HG02678 (cell line): ENCODE results near the gene SURF4.
"Not testable (repeated sequence)": the region's sequence is repeated elsewhere in the genome, so short reads cannot be mapped to it uniquely, and the experiment has no call there.

Source experiments
- ATAC-seq: cut with Tn5 transposase; IDR thresholded peaks from one replicate; pipeline ENCODE4 v1.9.1; 2021; ENCODE audit warnings: mild to moderate bottlenecking, moderate library complexity; ENCODE audit not compliant: unreplicated experiment

SURF4 gene

GRCh38 chr9:133397895-133398294 is 22.0 kb upstream of the SURF4 start:
- ATAC-seq, result no peak

GRCh38 chr9:133397370-133397769 is 21.5 kb upstream of the SURF4 start:
- no peak for ATAC-seq

GRCh38 chr9:133396952-133397351 is 21.1 kb upstream of the SURF4 start:
- no peak for ATAC-seq

DNA sequence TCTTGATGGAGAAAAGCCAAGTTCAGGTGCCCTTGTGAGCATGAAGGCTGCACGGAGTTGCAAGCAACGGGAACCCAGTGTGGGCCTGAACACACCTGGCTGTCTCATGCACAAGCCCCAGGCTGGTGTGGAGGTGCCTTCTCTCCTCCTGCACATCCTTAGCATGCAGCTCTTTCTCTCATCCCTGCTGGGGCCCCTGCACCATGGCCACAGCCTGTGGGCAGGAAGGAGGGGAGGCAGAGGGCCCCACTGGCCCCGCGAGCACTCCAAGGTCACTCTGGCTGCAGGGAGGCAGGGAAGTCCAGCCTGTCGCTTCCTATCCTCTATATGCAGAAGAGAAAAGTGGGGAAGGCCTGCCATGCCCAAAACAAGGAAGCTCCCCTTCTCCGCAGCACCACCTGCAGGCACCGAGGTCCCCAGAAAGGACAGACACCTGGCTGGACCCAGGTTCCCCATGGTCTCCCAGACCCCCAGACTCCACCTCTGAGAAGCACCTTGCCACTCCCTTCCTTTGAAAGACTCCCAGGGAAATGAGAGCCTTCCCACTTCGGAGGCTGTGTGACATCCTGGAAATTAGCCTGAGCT is 18.9 kb upstream of the SURF4 start:
- no peak for ATAC-seq

DNA sequence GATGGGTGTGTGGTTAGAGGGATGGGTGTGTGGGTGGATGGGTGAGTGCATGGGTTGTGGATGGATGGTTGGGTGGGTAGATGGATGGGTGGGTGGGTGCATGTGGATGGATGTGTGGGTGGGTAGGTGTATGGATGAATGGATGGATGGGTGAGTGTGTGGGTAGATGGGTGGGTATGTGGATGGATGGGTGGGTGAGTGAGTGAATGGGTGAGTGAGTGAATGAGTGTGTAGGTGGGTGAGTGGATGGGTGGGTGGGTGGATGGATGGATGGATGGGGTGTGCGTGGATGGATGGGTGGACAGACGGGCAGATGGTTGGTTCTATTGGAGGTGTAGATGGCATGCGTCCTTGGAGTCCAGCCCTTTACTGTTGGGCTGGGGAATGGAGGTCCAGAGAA is 17.5 kb upstream of the SURF4 start:
- no peak for ATAC-seq

DNA sequence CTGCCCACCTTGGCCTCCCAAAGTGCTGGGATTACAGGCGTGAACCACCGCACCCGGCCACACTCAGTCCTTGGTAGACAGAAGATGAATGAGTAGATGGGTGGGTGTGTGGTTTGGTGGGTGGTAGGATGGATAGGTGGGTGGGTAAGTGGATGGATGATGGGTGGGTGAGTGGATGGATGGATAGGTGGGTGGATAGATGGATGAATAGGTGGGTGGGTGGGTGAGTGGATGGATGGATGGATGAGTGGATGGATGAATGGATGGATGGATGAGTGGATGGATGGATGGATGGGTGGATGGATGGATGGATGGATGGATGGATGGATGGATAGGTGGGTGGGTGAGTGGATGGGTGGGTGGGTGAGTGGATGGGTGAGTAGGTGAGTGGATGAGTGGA is 16.4 kb upstream of the SURF4 start:
- not testable (repeated sequence) for ATAC-seq

- ATAC-seq, result not testable (repeated sequence)
Measured at GRCh38 chr9:133391449-133391848, 15.6 kb upstream of the SURF4 start.

DNA sequence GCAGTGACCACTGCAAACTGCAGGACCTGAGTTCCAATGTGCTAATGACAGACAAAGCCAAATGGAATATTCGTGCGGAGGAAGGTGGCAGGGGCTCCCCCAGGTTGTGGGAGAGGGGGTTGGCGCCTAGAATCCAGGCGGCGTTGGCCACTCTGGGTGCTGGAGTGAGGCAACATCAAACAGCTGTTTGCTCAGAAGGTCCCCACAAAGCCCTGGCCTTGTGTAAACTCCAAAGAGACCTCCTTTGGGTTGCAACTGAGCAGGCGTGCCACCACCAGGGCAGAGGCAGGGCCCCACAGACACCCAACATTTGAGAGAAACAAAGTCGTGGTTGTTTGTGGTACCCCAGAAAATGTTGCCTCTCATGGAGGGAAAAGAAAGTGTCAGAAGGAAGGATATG is 14.9 kb upstream of the SURF4 start:
- no peak for ATAC-seq

GRCh38 chr9:133389562-133389961 is 13.7 kb upstream of the SURF4 start:
- ATAC-seq, result no peak

- ATAC-seq, result no peak
Measured at GRCh38 chr9:133389025-133389557, 13.2 kb upstream of the SURF4 start.

DNA sequence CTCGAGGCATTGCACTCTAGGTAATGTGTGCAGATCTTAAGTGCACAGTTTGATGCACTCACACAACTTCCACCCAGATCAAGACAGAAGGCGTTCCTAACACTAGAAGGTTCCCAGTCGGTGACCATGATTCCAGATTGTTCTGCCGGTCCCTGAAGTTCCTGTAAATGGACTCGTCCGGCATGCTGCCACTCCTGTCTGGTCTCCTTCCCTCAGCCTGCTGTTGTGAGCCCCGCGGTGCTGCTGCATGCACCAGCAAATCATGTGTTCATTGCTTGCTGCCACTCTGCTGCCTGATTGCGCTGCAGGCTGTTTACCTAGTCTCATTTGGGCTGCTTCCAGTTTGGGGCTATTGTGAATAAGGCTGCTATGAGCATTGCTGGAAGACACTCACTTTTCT is 11.8 kb upstream of the SURF4 start:
- ATAC-seq, result no peak

- ATAC-seq, result no peak
Measured at GRCh38 chr9:133386338-133386737, 10.5 kb upstream of the SURF4 start.

DNA sequence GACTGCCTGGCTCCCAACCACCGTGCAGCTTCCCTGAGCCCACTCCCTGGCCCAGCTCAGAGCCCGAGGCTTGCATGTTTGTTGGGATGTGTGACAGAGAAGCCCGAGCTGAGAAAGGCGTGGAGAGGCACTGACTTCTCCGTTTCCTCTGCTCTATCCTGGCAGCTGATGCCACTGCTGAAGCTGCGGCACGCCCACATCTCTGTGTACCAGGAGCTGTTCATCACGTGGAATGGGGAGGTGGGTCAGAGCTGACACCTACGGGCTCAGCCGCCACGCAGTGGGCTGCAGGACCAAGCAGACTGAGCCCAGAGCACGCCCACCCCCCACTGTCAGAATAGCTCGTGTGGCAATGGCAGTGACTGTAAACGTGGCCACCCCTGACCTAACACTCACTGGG is 9.6 kb upstream of the SURF4 start:
- ATAC-seq, result no peak

DNA sequence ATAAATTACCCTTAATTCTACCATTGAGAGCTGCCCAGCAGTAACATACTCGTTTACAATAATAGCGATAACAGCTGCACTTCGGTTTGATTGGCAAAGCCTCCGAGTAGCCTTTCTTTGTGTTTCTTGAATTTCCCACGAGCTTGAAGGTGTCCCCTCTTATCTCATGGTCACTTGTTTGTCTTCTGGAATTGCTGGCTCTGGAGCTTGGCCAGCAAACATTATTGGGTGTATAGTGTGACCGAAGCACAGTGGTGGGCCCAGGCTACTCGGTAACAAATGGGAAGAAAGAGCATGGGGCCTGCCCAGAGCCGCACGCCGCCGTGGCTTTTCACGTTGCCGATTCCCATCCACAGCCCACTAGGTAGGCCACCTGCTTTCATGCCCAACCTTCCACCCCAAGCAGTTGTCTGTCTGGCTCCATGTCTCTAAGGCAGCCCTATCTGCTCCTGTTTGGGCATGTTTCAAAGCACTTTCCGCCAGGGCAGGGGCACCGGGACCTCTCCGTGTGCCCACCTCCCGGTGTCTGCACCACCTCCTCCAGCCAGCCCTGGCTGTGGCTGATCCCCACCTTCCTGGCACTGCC is 9.0 kb upstream of the SURF4 start:
- no peak for ATAC-seq

DNA sequence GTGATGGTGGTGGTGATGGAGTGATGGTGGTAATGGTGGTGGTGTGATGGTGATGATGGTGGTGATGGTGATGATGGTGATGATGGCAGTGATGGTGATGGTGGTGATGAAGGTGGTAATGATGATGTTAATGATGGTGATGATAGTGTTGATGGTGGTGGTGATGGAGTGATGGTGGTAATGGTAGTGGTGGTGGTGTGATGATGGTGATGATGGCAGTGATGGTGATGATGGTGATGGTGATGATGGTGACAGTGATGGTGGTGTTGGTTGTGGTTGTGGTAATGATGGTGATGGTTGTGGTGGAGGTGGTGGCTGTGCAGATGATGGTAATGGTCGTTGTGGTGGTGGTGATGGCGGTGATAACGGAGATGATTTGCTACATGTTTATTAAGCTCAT is 7.6 kb upstream of the SURF4 start:
- no peak for ATAC-seq

DNA sequence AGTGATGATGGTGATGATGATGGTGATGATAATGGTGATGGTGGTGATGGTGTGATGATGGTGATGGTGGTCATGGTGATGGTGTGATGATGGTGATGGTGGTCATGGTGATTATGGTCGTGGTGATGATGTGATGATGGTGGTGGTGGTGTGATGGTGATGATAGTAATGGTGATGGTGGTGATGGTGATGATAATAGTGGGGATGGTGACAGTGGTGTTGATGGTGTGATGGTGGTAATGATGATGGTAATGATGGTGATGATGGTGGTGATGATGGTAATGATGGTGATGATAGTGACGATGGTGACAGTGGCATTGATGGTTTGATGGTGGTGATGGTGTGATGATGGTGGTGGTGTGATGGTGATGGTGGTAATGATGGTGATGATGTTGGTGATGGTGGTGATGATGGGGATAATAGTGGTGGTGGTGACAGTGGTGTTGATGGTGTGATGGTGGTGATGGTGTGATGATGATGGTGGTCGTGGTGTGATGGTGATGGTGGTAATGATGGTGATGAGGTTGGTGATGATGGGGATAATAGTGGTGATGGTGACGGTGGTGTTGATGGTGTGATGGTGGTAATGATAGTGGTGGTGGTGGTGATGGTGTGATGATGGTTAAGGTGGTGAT is 6.8 kb upstream of the SURF4 start:
- no peak for ATAC-seq

GRCh38 chr9:133380734-133381133 is 4.9 kb upstream of the SURF4 start:
- no peak for ATAC-seq

DNA sequence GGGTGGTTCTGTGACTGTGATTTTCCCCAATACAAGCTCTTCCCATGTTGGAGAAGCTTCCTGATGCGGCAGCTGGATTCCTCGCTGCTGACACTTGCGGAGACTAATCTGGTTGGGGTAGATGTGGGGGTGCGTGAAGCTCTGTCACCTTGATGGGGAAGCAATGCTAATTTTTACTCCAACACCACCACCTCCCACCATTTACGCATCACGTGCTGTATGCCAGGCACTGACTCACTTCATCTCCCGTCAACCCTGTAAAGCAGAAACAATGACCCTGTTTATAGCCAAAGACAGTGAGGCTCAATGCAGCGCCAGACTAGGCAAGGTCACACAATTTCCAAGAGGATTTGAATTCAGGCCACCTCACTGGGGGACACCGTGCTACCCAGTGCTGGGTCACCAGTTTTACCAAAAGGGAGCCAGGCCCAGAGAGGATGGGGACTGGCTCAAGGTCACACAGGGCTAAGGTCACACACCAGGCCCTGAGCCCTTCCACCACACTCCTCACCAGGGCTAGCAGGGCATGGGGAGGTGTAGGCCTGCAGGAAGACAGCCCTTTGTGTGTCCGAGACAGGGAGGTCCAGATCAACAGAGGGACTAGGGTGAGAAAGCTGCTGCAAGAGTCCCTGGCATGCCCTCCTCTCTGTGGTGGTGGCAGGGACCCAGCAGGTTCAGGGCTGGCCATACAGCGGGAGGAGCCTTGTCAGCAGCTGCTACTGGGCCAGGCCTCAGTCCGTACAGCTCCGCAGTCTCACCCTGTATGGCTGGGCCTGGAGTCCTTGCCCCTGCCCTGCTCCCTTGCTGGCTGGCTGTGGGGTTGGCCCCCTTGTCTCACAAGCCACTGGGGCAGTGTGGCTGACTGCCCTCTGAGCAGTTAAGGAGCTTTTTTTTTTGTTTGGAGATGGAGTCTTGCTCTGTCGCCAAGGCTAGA is 3.6 kb upstream of the SURF4 start:
- ATAC-seq, result no peak

- ATAC-seq, result no peak
Measured at GRCh38 chr9:133378408-133378962, 2.6 kb upstream of the SURF4 start.

DNA sequence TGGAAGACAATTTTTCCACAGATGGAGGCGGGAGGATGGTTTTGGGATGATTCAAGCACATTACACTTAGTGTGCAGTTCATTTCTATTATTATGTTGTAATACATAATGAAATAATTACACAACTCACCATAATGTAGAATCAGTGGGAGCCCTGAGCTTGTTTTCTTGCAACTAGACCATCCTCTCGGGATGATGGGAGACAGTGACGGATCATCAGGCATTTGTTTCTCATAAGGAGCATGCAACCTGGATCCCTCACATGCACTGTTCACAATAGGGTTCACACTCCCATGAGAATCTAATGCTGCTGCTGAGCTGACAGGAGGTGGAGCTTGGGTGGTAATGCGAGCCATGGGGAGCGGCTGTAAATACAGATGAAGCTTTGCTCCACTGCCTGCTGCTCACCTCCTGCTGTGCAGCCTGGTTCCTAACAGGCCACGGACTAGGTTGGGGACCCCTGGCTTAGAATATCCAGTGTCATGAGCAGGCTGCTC is 1.9 kb upstream of the SURF4 start:
- no peak for ATAC-seq

GRCh38 chr9:133377280-133377679 is 1.4 kb upstream of the SURF4 start:
- ATAC-seq, result not testable (repeated sequence)
